Measurements from ENCODE around the gene ZDHHC9.

The ZDHHC9 gene

DNA sequence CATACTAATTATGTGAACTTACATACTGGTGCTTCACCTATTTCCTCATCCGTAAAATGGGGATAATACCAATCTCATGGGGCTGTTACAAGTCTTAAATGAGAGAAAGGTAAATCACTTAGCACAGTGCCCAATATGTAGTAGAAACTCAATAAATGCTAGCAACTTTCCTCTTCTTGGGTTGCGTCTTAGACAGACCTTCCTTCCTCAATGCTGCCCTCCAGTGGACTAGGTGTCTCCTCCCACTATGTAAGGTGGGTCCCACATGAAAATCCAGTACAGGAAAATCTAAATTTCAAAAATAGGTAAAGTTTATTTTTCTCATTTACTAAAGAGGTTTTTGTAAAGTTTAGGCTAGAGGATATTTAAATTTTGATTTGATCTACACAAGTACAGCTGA is 20.6 kb downstream of the ZDHHC9 start:
- DNase-seq (ENCODE audit: low read depth, low spot score), result peak; percentile 29

DNA sequence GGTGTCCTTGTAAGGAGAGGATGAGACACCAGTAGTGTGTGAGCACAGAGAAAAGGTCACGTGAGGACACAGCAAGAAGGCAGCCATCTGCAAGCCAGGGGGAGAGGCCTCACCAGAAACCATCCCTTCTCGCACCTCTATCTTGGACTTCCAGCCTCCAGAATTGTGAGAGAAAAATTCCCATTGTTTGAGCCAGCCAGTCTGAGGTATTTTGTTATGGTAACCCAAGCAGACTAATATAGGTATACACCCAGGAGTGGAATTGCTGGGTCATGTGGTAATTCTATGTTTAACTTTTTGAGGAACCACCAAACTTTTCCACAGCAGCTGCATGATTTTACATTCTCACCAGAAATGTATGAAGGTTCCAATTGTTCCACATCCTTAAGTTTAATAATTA is 25.6 kb downstream of the ZDHHC9 start:
- no peak for DNase-seq (ENCODE audit: low read depth, low spot score)

DNA sequence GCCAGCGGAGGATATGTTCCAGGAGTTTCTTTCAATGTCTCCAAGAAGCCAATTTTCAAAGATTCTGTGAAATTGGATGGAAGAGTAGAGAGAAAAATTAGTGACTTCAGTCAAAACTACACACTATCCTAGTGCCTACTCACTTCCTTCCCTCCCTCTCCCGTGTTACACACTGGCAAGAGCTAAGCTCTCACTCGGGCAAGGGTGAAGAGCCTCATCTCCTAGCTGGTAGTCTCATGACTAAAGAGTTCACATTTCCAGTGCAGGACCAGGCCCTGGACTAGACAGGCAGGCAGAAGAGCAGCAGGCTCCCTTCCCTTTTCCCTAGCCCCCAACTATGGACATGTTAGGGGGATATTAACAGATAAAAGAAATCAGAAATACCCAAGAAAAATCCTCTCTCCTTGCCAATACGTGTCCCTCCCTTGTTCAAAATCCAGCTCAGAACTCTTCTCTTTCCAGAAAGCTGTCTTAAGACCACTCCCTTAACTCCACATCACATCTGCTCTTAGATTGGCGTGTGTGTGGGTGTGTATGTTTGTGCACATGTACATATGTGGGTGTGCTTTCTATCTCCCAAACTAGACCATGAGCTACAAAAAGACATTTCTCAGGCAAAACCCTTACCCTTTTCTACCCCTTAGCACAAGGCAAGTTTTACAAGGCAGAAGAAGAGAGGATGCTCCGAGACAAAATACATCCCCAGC is 29.9 kb downstream of the ZDHHC9 start:
- no peak for DNase-seq (ENCODE audit: low read depth, low spot score)

DNA sequence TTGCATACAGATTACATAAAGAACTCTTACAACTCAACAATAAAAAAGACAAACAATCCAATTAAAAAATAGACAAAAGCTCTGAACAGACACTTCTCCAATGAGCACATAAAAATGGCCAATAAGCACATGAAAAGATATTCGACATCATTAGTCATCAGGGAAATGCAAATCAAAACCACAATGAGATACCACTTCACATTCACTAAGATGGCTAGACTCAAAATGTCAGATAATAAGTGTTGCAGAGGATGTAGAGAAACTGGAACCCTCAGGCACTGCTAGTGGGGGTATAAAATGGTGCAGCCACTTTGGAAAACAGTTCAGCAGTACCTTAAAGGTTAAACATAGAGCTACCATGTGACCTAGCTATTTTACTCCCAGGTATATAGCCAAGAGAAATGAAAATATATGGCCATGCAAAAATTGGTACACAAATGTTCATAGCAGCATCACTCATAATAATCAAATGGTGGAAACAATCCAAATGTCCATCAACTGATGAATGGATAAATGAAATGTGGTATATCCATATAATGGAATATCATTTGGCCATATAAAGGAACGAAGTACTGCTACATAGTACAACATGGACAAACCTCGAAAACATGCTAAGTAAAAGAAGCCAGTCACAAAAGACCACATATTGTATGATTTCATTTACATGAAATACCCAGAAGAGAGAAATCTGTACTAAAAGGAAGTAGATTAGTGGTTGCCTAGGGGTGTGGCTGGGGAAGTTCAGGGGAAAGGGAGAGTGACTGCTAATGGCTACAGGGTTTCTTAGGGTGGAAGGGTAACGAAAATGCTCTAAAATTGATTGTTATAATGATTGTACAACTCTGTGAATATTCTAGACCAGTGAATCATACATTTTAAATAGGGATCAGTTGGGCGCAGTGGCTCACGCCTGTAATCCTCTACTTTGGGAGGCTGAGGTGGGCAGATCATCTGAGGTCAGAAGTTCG is 34.6 kb downstream of the ZDHHC9 start:
- DNase-seq (ENCODE audit: low read depth, low spot score), result no peak

DNA sequence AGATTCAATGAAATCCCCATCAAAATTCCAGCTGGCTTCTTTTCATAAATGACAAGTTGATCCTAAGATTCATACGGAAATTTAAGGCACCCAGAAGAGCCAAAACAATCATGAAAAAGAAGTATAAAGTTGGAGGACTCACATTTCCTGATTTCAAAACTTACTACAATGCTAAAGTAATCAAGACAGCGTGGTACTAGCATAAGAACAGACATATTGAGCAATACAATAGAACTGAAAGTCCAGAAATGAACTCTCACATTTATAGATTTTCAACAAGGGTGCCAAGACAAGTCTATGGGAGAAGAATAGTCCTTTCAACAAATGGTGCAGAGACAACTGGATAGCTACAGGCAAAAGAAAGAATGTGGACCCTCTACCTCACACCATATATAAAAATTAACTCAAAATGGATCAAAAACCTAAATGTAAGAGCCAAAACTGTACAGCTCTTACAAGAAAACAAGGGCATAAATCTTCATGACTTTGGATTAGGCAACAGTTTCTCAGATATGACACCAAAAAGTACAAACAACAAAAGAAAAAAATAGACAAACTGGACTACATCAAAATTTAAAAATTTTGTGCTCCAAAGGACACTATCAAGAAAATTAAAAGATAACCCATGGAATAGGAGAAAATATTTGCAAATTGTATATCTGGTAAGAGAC is 35.4 kb downstream of the ZDHHC9 start:
- DNase-seq (ENCODE audit: low read depth, low spot score), result no peak

DNA sequence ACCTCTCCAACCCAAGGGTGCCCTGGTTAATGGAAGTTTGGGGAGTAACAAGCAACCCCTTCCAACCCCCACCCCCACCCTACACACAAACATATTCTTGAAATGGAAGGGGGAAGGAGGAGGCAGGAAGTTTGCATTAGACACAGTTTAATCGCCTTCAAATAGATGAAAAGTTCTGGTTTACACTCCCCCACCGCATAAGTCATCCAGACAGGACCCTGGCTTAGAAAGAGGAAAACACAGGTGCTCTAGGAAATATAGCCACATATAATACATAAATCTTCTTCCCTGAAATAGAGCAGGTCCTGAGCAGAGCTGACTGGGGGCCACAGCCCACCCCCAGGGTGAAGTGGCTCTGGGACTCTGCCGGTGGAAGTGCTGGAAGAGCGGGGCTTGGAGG is 38.9 kb downstream of the ZDHHC9 start:
- DNase-seq (ENCODE audit: low read depth, low spot score), result no peak

DNA sequence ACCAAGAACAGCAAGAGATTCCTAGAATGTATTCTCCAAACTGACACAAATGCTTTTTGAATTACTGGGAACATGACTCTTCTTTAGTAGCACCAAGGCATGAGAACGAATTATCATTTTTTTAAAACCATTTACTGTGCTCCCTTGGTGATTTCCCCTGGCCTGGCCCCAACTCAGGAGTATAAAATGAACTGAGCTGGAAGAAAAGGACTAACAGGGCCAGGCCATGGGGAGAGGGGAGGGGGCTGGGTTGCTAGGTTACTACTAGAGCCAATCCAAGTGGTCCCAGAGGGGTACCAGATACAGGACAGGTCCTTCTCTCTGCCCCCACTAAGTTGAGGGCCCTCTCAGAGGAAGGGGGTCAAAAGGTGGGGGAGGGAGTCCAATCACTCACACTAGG is 40.8 kb downstream of the ZDHHC9 start:
- DNase-seq (ENCODE audit: low read depth, low spot score), result no peak

DNA sequence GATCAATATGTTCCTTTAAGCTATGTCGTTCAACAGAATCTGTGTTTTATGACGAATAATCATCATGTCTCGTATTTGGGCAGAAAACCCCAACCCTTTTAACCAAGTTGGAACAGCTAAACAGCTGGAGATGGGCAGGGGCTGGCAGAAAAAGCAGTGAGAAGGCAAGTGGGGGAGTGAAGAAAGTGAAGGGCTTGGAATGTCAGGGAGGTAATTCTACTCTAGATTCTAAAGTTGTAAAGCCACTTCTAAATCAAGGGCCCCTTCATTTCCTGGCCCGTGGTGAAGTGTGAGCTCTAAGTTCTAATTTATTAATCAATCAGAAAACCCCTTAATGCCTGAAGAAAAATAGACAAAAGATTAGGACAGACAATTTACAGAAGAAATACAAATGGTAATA is 43.5 kb downstream of the ZDHHC9 start:
- DNase-seq (ENCODE audit: low read depth, low spot score), result no peak

DNA sequence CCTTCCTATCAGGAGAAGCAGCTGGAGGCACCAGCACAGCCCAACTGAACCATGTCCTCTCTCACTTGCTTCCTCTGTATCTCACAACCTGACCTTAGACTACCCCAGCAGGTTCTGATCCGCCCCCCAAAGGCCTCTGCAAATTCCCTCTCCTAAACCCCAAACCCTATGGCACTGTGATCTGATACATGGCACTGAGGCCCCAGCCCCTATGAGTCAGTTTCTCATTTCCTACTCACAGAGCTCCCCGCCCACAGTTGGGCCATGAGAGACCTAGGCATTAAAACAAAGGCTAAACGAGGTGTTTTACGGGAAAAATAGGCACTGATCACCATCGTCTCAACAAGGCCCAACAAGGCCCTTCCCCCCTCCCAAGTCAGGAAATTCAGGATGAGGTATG is 44.8 kb downstream of the ZDHHC9 start:
- no peak for DNase-seq (ENCODE audit: low read depth, low spot score)

DNA sequence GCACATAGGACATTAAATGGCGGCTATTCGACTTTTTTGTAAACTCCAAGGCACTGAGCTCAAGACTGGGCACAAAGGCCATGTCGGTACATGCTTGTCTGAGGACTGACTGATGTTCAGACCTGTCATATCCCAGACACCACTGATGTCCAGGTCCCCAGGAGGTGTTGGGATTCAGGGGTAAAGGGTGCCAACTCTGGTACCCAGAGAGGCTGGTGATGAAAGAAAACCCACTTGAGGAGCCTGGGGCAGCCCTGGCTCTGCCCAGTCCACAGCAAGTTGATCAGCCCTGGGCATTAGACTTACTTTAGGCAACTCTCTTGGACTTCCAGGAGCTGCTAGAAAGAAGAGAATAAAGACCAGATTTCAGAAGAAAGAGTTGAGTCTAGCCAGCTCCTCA is 45.2 kb downstream of the ZDHHC9 start:
- no peak for DNase-seq (ENCODE audit: low read depth, low spot score)

DNA sequence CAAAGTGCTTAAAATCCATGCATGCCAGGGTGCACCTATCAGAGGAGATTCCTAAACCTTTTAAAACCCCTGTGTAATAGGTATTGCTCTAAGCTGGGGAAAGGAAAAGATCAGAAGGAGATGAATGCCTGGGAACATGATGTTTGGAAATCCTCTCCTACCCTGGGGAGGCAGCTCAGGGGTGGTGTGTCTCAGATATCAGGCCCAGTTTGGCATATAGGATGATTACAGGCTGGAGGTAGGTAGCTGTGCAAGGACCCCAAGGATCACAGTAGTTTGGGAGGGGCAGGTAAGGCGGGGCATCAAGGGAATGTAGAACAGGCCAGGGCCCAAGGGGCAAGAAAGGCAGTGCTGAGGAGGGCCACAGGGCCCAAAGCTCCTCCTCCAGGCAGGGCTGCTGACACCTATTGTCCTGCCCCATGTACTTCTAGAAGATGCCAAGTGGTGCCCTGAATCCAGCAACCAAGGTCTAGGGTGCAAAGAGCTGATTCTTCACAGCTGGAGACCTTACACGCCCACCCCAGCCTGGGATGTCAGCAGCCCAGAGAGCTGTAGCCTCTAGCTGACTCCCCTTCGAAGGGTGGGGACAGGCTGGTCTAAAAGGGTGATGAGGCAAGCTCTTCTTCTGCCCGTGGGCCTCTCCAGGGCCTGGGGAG is 46.3 kb downstream of the ZDHHC9 start:
- DNase-seq (ENCODE audit: low read depth, low spot score), result no peak

DNA sequence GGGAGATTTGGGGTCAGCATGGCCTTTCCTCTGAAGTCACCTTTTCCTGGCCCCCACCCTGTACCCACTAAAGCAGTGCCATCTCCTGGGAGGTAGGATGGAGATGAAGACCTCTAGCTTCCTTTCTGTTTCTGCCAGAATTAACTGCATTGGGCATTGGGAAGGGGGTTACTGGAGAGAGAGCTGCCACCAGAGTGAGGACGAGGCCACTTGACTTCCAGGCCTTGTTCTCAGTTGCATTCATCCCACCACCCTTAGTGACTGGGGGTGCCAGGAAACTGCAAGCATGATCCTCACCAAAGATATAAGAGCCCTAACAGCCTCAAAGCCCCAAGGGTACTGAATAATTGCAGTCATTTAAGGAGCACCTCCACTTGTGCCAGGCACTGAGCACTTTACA is 48.1 kb downstream of the ZDHHC9 start:
- DNase-seq (ENCODE audit: low read depth, low spot score), result no peak

DNA sequence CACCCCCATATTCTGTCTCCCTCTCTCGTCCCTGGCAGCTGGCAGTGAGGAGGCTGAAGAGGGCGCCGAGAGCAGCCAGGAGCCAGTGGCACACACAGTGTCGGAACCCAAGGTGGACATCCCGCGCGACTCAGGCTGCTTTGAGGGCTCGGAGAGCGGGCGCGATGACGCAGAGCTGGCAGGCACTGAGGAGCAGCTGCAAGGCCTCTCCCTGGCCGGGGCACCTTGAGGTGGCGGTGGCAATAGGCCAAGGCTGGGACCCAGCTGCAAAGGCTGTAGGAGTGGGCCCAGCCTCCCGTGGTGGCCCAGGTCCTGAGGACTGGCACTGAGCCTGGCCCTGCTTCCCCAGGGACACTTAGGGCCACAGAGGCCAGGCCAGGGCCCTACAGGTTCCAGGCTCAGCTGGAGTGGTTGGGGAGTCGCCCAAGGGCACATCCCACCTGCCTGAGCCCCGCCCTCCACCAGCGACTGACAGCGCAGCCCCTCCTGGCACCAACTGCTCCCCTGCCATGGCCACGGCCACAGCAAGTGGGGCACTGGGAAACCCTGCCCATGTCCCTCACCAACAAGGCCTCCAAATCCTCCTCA is 50.0 kb downstream of the ZDHHC9 start:
- DNase-seq (ENCODE audit: low read depth, low spot score), result no peak

DNA sequence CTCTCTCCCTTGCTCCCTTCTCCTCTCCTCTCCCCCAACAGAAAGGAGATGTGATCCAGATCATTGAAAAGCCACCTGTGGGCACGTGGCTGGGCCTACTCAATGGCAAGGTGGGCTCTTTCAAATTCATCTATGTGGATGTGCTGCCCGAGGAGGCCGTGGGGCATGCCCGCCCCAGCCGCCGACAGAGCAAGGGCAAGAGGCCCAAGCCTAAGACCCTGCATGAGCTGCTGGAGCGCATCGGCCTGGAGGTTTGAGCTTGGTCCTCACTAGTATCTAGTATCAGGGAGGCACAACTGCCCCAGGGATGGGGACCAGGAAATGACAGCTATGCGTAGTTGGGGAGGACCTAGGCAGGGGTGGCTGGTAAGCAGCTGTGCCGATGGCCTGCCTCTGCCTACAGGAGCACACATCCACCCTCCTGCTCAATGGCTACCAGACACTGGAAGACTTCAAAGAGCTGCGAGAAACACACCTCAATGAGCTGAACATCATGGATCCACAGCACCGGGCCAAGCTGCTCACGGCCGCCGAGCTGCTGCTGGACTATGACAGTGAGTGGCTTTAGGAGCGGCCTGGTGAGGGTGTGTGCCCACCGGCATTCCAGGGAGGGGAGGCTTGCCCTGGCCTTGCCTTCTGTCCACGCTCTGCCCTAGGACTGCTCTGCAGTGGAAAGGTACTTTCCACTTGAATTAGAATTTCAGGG is 50.9 kb downstream of the ZDHHC9 start:
- no peak for DNase-seq (ENCODE audit: low read depth, low spot score)

DNA sequence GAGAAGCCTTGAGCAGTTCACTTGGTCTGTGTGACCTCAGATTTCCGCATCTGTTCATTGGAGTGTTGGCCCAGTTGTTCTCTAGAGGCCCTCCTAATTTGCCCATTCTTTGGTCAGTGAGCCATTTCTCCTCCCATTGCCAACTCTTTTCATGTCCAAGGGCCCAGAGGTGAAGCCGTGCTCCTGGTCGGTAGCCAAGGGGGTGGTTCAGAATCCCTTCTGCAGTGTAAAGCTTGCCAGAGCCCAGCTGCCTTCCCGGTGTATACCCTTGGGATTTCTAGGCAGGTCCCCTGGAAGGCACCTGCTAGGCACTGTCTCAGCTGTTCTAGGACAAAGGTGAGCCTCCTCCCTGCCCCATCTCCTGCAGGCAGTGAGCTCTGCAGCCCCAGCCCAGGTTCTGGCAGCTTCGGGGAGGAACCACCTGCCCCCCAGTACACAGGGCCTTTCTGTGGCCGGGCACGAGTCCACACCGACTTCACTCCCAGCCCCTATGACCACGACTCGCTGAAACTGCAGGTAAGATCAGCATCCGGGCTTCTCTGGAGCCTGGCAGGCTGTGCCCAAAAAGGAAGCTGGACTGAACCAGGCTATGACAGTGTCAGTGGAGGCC is 51.6 kb downstream of the ZDHHC9 start:
- no peak for DNase-seq (ENCODE audit: low read depth, low spot score)

DNA sequence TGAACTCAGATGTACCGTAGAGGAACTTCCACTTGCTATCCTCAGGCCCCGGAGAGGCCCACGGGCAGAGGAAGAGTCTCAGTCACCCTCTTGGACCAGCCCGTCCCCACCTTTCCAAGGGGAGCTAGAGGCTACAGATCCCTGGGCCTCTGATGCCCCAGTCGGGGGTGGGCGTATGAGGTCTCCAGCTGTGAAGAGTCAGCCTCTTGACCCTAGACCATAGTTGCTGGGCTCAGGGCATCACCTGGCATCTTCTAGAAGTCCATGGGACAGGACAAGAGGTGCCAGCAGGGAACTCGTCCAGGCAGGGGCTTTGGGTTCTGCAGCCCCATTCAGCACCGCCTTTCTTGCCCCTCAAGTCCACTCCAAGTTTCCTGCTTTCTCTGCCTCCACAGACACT is 52.4 kb downstream of the ZDHHC9 start:
- no peak for DNase-seq (ENCODE audit: low read depth, low spot score)

DNA sequence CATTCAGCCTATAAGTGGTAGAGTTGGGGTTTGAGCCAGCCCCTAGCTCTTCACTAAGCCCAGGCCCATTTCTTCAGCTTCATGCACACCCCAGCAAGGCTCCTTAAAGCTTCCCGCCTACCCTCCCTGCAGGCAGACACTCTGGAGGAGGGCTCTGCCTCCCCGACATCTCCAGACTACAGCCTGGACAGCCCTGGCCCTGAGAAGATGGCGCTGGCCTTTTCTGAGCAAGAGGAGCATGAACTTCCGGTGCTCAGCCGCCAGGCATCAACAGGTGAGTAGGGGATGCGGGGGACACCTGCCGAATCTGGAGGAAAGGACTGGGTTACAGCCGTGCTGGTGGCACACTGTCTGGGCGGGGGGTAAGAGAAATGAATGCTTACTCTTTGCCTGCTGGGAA is 52.9 kb downstream of the ZDHHC9 start:
- no peak for DNase-seq (ENCODE audit: low read depth, low spot score)

DNA sequence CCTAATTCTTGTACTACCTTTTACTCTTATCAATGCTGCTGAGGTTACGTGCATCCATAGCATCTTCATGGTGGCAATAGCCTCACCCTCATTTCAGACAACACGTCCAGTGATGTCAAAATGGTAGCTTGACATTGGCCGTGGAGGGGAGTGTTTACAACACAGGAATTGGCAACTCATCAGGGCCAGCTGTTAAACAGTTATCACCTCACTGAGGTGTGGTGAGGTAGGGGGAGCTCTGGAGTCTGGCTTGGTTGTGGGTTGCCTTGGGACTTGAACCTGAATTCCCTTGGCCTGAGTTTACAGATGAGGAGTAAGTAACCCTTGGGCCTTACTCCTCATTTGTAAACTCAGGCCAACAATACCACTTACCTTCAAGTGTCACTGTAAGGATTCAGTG is 53.5 kb downstream of the ZDHHC9 start:
- no peak for DNase-seq (ENCODE audit: low read depth, low spot score)

DNA sequence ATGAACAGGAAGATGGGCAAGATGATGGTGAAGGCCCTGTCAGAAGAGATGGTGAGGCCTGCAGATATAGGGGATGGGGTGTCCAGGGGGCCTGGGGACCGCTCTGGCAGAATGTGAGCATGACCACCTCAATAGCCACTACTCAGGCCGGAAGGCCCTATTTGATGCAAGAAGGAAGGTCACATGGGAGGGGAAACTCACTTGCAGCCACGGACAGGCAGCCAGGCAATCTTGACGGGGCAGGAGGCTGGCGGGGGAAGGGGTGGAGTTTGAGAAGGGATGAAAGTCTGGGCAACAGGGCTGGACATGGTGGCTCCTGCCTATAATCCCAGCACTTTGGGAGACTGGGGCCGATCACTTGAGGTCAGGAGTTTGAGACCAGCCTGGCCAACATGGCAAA is 55.2 kb downstream of the ZDHHC9 start:
- DNase-seq (ENCODE audit: low read depth, low spot score), result no peak

DNA sequence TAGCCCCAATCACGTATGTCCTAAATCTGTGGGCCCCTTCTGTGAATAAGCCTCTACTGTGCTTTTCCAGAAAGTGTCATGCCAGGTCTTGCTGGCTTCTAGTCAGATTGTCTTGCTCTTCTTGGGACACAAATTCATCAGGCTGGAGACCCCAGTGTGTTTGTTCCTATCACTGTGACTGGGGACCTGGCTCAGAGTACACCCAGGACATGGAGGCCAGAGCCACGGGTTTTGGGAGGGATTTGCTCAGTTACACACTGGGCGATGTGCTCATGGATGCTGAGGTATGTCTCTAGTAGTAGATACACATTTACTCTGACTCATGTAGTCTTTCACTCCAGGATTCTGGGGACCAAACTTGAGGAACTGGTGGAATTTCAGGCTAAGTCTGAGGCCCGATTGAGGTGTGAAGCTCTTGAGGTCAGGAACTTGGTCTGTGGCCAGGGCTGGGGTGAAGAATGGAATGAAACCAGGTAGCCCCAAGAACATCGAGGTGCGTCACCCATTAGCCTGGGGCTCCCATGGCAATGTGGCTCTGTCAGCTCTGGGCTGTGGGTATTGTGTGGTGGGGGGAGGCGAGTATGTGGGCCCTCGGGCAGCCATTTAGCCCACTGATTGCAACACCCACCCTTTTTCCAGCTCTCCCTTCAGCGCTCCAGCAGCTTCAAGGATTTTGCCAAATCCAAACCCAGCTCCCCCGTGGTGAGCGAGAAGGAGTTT is 56.2 kb downstream of the ZDHHC9 start:
- DNase-seq (ENCODE audit: low read depth, low spot score), result no peak
